GM19397 (cell line): Measurements from ENCODE around the gene MUC21.
A peak's percentile ranks its signal among the peaks of the same experiment; 100 is the strongest.

ENCODE experiments used
- ATAC-seq: cut with Tn5 transposase; IDR thresholded peaks from one replicate; pipeline ENCODE4 v1.9.1; 2021; ENCODE audit warnings: mild to moderate bottlenecking, moderate library complexity; ENCODE audit not compliant: unreplicated experiment

The MUC21 gene

DNA sequence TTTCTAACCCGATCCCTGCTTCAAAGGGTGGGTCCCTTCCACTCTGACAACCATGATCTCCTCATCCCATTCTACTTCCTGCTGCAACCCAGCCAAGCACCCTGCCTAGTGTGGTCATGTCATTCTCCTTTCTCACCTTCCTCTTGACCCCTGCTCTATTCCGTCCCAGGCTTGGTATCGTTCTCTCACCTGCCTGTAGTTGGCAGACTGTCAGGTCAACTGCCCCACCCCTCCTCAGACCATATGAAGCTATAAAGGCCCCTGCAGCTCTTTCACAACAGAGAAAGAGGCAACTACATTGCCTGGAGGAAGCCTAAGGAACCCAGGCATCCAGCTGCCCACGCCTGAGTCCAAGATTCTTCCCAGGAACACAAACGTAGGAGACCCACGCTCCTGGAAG lies at the start of gene MUC21:
Gene MUC21, plus strand, starts transcription at position 280 of the 400 bp plus-strand sequence. CDS start 241 bp downstream, outside the sequence.
- no peak for ATAC-seq

DNA sequence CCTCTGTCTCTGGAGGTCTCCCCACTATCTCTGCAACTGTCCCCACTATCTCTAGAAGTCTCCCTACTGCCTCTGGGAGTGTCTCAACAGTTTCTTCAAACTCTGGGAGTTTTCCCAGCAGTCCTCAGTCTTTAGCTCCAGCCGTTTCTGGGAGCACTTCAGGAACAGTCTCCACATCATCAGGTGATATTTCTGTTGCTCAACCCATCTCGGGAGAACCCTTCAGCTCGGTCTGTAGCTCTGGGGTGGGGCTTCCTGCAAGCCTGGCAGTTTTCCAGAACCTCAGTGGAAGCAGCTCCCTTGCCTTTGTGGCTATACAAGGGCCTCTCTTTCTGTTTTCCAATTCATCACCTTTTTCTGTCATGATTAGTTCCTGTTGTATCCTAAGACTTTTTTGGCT lies 48.5 kb upstream of the MUC21 start:
- ATAC-seq = no peak

DNA sequence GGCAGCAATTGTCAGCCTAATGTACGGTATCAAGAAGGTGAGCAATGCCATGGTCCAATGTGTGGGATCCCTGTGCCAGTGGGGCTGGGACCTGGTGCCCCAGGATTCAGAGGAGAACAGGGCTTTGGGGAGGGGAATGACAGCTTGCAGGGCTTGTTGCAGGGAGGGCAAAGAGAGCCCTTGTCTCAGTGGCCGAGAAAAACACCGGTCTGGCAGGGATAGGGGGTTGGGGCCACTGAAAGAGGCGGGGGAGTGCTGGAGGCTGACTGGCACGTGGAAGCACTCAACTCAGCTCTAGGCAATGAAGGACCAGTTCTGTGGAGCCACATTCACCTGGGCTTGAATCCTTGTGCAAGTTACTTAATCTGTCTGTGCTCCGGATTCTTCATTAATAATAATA lies 46.3 kb upstream of the MUC21 start:
- ATAC-seq = no peak

DNA sequence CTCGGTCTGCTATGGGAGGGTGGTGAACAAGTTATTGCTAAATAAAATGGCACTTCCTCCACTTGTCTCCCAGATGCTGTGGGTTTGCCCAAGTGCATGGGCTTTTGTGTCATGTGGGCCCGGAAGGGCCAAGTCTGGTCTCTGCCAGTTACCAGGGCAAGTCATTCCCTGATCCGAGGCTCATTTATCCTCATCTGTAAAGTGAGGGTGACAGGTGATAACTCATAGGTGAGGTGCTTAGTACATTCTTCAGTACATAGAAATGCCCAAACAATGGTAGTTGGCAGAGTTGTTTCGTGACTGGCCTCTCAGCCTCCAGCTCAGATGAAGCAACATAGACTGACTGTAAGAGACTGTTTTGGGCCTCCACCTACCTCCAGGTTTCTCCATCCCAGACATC lies 44.8 kb upstream of the MUC21 start:
- ATAC-seq = no peak

DNA sequence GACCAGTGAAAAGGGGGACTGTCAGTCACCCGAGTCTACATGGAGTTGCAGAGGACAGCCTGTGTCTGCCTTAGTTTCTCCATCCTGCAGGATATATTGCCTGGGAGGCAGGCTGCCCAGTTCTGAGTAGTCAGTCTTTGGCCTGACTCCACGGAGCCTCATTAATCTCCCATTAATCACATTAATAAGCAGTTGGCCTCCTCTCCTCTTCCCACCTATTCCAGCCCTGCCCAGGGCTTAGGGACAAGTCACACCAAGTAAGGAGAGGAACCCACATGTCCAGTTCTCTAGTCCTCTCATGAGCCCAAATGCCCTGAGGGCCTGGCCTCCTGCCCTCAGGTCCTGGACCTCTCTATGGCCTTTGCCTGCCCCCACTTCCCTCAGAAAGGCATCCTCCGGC lies 44.0 kb upstream of the MUC21 start:
- no peak for ATAC-seq

DNA sequence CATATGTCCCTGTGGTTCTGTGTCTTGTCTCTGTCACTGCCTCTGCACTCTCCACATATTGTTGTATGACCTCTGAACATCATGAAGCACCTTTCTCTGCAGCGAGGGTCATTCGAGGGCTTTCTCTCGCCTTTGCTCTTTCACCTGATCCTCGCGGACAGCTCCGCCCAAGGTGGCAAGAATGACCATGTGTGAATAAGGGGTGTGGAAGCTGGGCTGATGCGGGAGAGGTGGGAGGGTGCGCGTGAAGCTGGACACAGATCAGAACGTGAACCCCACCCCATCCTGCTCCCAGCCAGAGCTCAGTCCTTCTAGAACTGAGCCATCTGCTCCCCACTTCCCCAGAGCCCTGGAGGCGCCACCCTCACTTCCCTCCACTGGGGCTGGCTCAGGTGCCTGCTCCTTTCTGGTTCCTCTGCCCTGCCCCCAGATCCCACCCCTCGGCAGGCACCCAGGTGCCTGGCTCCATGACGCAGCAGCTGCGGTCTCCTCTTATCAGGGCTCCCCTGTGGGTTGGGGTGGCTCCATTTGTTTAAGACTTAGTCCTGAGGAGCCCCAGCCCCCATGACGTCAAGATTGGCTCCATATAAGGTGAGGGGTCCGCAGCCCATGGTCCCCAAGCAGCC lies 43.0 kb upstream of the MUC21 start, which contains the start of gene MUCL3:
Gene MUCL3, plus strand, starts transcription at position 613 of the 626 bp plus-strand sequence. CDS start 27 bp downstream, outside the sequence.
- ATAC-seq = no peak

DNA sequence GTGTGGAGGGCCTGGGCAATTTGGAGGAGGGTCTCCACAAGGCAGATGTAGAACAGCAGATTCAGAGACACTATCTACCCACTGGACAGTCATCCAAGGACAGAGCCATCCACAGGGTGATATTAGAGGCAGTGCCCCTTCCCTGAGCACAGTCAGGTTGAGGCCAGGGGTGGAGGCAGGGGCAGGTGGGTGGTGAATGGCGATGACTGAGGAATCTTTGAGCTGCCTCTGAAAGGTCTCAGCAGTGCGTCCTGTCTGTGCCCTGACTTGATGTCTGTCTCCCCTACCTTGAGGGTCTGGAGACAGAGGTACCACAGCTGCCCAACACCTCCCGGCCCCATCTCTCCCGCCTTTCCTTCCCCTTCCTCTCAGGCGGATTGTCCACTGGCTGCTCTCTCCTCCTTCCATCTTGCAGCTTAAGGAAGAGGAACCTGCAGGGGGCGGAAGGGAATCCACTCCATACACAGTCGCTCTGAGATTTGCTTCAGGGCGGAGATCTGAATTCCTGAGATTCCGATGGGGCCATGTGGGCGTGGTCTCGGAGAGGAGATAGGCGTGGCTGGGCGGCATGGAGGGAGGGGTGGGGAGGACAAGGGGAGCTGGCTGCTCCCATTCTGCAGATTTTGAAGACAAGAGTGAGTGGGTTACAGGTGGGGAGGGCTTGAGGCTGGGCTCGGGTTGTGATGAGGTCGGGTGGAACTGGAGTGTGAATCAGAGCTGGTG lies 41.0 kb upstream of the MUC21 start:
- ATAC-seq = no peak

DNA sequence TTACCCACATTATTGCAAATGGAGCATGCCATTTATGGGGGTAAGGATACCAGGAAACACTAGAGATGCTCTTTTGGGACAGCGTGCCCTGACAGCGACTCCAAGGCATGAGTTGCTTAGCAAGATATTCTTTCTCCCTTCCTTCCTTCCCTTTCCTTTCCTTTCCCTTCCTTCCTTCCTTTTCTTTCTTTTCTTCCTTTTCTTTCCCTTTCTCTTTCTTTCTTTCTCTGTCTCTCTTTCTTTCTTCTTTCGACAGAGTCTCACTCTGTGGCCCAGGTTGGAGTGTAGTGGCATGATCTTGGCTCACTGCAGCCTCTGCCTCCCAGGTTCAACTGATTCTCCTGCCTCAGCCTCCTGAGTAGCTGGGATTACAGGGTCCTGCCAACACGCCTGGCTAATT lies 39.5 kb upstream of the MUC21 start:
- no peak for ATAC-seq

DNA sequence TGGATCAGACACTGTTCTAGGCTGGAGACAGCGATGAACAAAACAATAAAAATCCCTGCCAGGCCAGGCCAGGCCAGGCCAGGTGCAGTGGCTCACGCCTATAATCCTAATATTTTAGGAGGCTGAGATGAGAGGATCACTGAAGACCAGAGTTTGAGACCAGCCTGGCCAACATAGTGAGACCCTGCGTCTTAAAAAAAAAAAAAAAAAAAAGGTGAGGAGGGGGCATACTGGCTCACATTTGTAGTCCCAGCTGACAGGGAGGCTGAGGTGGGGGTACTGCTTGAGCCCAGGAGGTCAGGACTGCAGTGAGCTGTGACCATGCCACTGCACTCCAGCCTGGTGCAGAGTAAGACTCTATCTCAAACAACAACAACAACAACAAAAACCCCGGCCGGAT lies 38.2 kb upstream of the MUC21 start:
- ATAC-seq = no peak

DNA sequence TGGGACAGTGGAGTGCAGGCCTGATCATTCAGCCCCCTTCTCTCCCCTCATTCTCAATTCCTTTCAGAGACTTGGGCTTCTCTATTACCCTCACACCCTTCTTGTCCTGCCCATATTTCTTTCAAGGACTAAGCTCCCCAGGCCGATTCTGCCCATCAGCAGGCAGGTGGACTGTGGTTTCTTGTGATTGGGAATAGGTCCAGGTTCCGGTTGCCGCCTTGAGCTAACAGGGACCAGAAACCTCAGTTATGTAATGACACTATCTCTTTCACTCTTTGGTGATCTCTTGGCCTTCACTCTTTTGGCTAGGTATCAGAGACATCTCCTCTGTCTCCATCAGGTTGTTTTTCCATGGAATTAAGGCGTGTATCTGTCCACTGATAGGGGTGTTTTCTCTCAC lies 36.3 kb upstream of the MUC21 start:
- ATAC-seq = no peak

DNA sequence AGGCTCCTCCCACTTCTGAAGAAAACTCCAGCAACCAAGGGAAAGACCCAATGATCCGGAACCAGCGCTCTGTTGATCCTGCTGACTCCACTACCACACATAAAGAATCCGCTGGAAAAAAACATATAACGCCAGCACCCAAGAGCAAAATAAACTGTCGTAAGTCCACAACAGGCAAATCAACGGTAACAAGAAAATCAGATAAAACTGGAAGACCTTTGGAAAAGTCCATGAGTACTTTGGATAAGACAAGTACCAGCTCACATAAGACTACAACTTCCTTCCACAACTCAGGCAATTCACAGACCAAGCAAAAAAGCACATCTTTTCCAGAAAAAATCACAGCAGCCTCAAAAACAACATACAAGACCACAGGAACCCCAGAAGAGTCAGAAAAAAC lies 34.7 kb upstream of the MUC21 start:
- ATAC-seq = no peak

DNA sequence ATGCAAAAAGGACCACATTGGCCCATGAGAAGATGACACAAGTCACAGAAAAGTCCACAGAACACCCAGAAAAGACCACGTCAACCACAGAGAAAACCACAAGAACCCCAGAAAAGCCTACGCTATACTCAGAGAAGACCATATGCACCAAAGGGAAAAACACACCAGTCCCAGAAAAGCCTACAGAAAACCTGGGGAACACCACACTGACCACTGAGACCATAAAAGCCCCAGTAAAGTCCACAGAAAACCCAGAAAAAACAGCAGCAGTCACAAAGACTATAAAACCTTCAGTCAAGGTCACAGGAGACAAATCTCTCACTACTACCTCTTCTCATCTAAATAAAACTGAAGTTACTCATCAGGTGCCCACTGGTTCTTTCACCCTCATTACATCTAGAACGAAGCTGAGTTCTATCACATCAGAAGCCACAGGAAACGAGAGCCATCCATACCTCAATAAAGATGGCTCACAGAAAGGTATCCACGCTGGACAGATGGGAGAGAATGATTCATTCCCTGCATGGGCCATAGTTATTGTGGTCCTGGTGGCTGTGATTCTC lies 31.5 kb upstream of the MUC21 start:
- ATAC-seq = no peak

DNA sequence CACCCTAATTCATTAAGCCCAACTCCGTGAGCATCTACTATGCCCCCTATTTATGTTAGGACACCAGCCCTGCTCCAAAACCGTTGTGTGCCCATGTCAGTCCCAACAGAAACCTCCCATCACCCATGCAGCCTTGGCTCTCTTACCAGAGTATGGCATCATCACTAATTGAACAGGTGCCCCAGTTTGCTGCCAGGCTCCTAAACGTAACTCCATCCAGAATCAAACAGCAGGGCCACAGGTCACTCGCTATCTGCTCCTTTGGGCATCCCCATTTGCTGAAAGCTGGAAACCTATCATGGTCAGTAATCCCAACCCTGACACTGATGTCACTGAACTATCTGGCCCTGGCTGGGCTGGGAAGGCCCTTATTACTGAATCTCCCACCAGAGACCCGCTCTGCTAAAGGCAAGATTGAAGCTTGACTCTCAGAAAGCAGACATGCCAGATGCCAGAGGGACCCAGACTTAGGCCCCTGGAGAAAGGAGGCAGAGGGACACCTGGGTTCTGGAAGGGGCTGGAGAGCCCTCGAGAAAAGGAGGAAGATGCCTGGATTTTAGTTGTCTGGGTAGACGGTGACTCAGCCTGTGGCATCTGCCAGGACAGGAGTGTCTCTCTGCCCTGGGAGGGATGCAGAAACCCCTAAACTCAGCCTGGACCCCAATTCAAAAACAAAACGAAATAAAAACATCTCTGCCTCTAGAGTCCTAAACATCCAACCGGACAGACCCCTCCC lies 28.7 kb upstream of the MUC21 start:
- ATAC-seq = no peak

DNA sequence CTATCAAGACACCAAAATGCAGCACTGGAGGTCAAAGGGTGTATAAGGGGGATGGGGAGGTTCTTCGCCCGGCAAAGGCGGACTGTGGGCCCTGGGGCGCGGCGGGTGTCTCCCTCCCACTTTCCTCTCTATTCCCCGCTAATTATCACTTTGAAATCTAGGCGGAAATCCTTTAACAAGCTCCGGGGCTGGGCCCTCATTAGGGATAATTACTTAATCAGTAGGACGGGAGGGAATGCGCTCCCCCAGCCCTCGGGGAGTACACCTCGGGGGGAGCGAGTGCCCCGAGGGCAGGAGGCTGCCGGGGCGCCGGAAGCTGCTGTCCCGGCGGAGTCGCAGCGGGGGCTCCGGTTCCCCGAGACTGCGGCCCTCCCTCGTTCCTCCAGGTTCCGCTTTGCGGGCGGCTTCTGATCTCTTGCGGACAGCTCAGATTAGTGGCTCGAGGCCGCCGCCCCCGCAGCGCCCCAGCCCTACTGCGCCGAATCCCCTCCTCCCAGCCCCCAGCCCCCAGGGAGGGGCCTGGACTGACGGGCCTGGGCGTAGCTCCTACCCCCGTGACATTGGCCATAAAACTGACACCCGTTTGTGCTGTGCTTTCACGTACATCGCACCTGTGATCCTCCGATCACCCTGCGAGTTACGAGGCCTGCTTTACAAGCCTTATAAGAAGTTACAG lies 28.0 kb upstream of the MUC21 start:
- ATAC-seq = peak; percentile 67

DNA sequence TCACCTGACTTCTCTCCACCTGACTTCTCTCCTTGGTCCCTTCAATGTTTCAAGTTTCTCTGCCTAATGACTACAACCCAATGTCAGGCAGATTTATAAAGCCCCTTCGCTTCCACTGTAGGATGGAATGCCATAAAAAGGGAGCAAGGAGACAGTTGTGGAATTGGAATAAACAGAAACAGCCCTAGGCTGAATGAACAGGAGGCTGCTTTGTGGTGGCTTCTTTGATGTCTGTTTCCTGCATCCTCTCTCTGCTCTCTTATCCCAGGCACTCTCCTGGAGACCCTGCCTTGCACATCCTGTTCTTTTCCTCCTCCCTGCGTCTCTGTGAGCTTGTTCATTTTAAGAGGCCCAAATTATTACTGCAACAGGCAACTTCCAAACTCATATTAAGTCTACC lies 25.8 kb upstream of the MUC21 start:
- no peak for ATAC-seq

DNA sequence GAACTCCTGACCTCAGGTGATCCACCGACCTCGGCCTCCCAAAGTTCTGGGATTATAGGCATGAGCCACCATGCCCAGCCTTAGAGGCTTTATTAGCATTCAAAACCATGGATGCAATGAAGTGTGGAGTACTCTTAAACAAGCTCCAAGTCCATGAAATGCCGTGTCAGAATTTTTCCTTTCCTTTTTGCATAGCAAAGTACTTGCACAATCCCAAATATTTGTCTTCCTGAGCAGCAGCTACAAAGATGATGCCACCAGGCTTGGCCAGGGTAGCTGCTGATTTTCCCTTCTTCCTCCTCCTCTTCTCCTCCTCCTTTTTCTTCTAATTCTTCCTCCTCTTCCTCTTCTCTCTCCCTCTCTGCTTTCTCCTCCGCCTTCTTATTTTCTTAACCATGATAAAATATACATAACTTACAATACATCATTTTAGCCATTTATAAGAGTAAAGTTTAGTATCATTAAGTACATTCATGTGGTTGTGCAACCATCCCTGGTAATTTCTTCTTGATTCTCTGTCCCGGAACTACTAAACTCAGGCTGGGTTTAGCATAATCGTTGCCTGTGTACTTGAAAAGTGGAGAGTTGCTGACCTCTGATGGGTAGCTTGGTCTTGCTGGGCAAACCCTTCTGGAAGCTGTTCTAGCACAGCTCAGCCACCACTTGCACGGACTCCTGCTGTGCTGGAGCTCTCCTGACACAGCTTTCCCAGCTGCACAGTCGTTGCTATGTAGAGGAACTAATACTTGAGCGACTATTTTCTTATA lies 22.4 kb upstream of the MUC21 start:
- no peak for ATAC-seq

DNA sequence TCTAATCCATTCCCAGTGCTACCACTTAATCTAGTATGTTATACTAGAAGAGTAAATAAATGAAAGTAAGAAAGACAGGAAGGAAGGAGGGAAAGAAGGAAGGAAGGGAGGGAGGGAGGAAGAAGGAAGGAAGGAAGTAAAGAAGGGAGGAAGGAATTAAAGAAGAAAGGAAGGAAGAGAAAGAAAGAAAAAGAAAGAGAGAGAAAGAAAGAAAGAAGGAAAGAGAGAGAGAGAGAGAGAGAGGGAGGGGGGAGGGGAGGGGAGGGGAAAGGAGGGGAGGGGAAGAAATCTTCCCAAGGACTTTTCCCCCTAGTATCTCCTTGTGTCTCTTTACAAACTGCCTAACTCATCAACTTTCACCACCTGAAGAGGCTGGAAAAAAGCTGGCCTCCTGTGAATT lies 20.8 kb upstream of the MUC21 start:
- ATAC-seq = no peak

DNA sequence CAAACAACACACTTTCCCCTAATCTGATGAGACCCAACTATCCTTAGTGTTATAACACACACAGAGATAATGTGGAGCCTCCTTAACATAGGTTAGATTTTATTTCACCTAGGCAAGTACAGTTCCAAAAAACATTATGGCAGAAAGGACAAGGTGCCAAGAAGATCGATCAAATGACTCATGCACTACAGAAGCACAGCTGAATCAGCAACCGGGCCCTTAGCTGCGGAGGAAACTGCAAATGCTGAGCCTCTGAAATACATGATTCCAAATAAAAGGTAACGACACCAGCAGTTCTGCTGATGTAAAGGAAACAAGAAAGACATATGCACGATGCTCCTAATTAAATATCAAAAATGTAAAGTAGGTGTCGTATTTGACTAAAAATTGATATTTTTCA lies 19.9 kb upstream of the MUC21 start:
- ATAC-seq = no peak

DNA sequence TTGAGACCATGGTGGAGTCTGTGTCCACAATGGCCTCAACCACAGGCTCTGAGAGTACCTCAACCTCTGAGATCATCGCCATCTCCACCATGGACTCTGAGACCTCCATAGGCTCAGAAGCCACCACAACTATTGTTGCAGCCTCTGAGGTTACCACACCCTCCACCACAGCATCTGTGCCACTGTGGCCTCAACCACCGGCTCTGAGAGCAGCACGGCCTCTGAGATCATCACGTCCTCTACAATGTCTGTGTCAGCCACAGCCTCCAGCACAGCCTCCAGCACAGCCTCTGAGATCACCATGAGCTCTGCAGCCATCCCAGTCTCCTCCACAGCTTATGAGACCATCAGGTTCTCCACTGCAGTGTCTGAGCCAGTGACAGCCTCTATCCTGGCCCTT lies 19.4 kb upstream of the MUC21 start:
- no peak for ATAC-seq

DNA sequence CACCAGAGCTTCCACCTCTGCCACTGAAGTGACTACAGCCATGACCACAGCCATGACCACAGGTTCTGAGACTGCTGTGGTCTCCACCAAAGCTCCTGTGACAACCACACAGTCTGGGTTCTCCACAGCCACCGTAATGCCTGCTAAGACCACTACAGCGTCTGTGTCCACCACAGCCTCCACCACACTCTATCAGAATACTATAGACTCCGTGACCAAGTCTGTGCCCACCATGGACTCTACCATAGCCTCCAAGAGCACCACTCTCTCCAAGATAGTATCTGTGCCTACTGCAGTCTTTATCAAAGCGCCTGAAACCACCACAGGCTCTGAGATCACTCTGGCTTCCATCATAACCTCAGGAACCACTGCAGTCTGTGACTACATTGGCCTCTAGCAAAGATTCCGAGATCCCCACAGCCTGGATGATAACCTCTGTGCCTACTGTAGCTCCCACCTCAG lies 18.3 kb upstream of the MUC21 start:
- no peak for ATAC-seq
